ENCODE results near the gene IQGAP2. TPM values are rescaled to one million over a fixed set of nuclear protein-coding genes. Genes with fewer than 3 reads are reported as not detected.

IQGAP2 gene
- polyA plus RNA-seq, 1 donor (not counting 4 experiments of a cell fraction or from before 2014, with no cell fraction given), result 0.14 TPM

DNA sequence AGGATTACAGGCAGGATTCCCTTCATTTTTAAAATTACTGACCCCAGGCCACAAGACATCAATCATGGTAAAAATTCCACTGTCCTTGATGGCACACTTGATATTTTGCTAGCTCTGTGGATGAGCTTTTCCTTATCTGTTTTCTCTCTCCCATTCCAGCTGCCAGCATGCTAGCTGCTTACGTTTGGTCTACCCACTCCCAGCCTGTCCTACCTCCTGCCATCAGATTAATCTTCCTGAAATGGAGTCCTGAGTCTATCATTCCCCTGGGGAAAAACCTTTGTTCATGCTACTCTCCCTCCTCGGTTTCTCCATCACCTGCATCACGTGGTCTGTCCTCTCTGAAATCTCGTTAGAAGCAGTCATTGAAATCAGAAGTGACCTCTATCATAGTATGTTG lies 111.2 kb downstream of the IQGAP2 start:
- Histone ChIP-seq H3K4me2 (ENCODE audit: control insufficient read depth, extremely low read depth, insufficient read depth, low read depth, low read length) (no peak overlapping the region), H3K9me1 (ENCODE audit: control insufficient read depth, extremely low read depth, insufficient read depth, low read length) (no peaks in the 10 kb centered on the region), H4K20me1 (ENCODE audit: control insufficient read depth, extremely low read depth, insufficient read depth, low read length) (no peaks in the 10 kb centered on the region), H3K4me1 (ENCODE audit: control insufficient read depth, extremely low read depth, insufficient read depth, low read length) (no peaks in the 10 kb centered on the region), H3K27ac (ENCODE audit: control insufficient read depth, insufficient read depth, low read length) (no peak overlapping the region), H3K79me2 (ENCODE audit: control insufficient read depth, insufficient read depth, low read length) (no peaks in the 10 kb centered on the region), H3K36me3 (ENCODE audit: control insufficient read depth in 2 of 2, extremely low read depth in 1 of 2, insufficient read depth in 2 of 2, low read length in 2 of 2) (no peaks in the 10 kb centered on the region), H3K9me3 (ENCODE audit: control insufficient read depth, low read depth, low read length) (no peaks in the 10 kb centered on the region), H3K9ac (ENCODE audit: control insufficient read depth, extremely low read depth, insufficient read depth, low read length) (no peak overlapping the region), H3K4me3 (ENCODE audit: control insufficient read depth in 2 of 3, extremely low read depth in 1 of 3, insufficient read depth in 2 of 3, low read depth in 1 of 3, low read length in 3 of 3) (no peak overlapping the region), H3K27me3 (ENCODE audit: control insufficient read depth, extremely low read depth, insufficient read depth, low read length) (no peaks in the 10 kb centered on the region), H2AFZ (ENCODE audit: control insufficient read depth, low read length) (no peak overlapping the region)
- no peak for TF ChIP-seq EZH2 (IDR thresholded peaks at IDR 0.05; ENCODE audit: low read length)
- TF ChIP-seq, protein P1, sequence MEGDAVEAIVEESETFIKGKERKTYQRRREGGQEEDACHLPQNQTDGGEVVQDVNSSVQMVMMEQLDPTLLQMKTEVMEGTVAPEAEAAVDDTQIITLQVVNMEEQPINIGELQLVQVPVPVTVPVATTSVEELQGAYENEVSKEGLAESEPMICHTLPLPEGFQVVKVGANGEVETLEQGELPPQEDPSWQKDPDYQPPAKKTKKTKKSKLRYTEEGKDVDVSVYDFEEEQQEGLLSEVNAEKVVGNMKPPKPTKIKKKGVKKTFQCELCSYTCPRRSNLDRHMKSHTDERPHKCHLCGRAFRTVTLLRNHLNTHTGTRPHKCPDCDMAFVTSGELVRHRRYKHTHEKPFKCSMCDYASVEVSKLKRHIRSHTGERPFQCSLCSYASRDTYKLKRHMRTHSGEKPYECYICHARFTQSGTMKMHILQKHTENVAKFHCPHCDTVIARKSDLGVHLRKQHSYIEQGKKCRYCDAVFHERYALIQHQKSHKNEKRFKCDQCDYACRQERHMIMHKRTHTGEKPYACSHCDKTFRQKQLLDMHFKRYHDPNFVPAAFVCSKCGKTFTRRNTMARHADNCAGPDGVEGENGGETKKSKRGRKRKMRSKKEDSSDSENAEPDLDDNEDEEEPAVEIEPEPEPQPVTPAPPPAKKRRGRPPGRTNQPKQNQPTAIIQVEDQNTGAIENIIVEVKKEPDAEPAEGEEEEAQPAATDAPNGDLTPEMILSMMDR (optimal IDR thresholded peaks at IDR 0.05 in 1 of 3, IDR thresholded peaks at IDR 0.05 in 1 of 3, conservative IDR thresholded peaks at IDR 0.05 in 1 of 3; ENCODE audit: extremely low read depth in 1 of 3, insufficient read depth in 2 of 3, low read length in 3 of 3), result no peak
- DNase-seq (ENCODE audit: low read depth, low spot score) (no peak), FAIRE-seq (no peak)
- dilution Hi-C loops (cut with MboI; ENCODE audit: extremely low pct_ligation_motif_present, low sequenced_read_pairs), result no loop called here

DNA sequence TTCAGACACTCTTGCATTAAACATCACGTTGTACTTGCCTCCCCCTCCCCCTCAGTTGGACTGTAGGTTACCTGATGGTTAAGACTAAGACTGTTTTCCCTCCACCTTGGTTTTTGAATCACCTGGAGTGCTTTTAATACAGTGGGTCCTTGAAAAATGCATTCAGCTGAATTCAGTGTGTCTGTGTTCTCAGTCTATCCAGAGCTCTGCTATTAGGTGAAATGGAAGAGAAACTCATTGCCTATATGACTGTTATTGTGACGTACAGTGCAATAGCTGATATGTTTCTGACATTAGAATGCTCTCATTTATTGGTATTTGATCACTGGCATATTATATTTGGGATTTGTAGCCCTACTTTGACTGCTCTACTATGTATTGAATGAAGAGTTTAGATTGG lies 111.6 kb downstream of the IQGAP2 start:
- TF ChIP-seq EZH2 (IDR thresholded peaks at IDR 0.05; ENCODE audit: low read length), result no peak
- TF ChIP-seq, protein P1 (optimal IDR thresholded peaks at IDR 0.05 in 1 of 3, IDR thresholded peaks at IDR 0.05 in 1 of 3, conservative IDR thresholded peaks at IDR 0.05 in 1 of 3; ENCODE audit: extremely low read depth in 1 of 3, insufficient read depth in 2 of 3, low read length in 3 of 3), result no peak
- DNase-seq (ENCODE audit: low read depth, low spot score), result no peak
- Histone ChIP-seq H3K27ac (ENCODE audit: control insufficient read depth, insufficient read depth, low read length) (no peak overlapping the region), H3K79me2 (ENCODE audit: control insufficient read depth, insufficient read depth, low read length) (no peaks in the 10 kb centered on the region), H3K9me3 (ENCODE audit: control insufficient read depth, low read depth, low read length) (no peaks in the 10 kb centered on the region), H3K4me2 (ENCODE audit: control insufficient read depth, extremely low read depth, insufficient read depth, low read depth, low read length) (no peak overlapping the region), H3K4me3 (ENCODE audit: control insufficient read depth in 2 of 3, extremely low read depth in 1 of 3, insufficient read depth in 2 of 3, low read depth in 1 of 3, low read length in 3 of 3) (no peak overlapping the region), H3K27me3 (ENCODE audit: control insufficient read depth, extremely low read depth, insufficient read depth, low read length) (no peaks in the 10 kb centered on the region), H3K4me1 (ENCODE audit: control insufficient read depth, extremely low read depth, insufficient read depth, low read length) (no peaks in the 10 kb centered on the region), H3K9ac (ENCODE audit: control insufficient read depth, extremely low read depth, insufficient read depth, low read length) (no peak overlapping the region), H3K9me1 (ENCODE audit: control insufficient read depth, extremely low read depth, insufficient read depth, low read length) (no peaks in the 10 kb centered on the region), H4K20me1 (ENCODE audit: control insufficient read depth, extremely low read depth, insufficient read depth, low read length) (no peaks in the 10 kb centered on the region), H3K36me3 (ENCODE audit: control insufficient read depth in 2 of 2, extremely low read depth in 1 of 2, insufficient read depth in 2 of 2, low read length in 2 of 2) (no peaks in the 10 kb centered on the region), H2AFZ (ENCODE audit: control insufficient read depth, low read length) (no peak overlapping the region)
- FAIRE-seq, result no peak
- dilution Hi-C loops (cut with MboI; ENCODE audit: extremely low pct_ligation_motif_present, low sequenced_read_pairs), result no loop called here

Data from keratinocyte (primary cell).